PFSK-1 (cell line): ENCODE measurements around the gene TBCD.

Source experiments
- FOXP2 ChIP-seq: optimal IDR thresholded peaks from 2 replicates; pipeline ENCODE3; 2011; ENCODE audit warnings: borderline replicate concordance, control low read depth, inconsistent platforms; ENCODE audit not compliant: insufficient read depth; ENCODE audit errors: extremely low read length, extremely low read depth
- POLR2AphosphoS5 ChIP-seq: IDR thresholded peaks from 2 replicates; pipeline ENCODE4 v1.6.1; 2012; ENCODE audit warnings: low read depth, mild to moderate bottlenecking, control low read depth, low read length, moderate library complexity
- REST ChIP-seq, 2 experiments: IDR thresholded peaks; 2 replicates each; pipeline versions ENCODE4 v1.6.1 to v1.8.0; 2011 to 2012; ENCODE audit warnings: low read depth in 2 of 2, low read length in 2 of 2, control low read depth in 1 of 2, inconsistent platforms in 1 of 2, mild to moderate bottlenecking in 1 of 2, moderate library complexity in 1 of 2; ENCODE audit not compliant: insufficient read depth in 1 of 2
- SIN3A ChIP-seq: IDR thresholded peaks from 2 replicates; pipeline ENCODE4 v1.6.1; 2012; ENCODE audit warnings: mild to moderate bottlenecking, low read length, moderate library complexity, borderline replicate concordance; ENCODE audit not compliant: insufficient read depth
- TAF1 ChIP-seq: IDR thresholded peaks from 2 replicates; pipeline ENCODE4 v1.6.1; 2012; ENCODE audit warnings: low read length, control low read depth, borderline replicate concordance; ENCODE audit not compliant: insufficient read depth

GRCh38 chr17:82944990-82945389 lies 193.1 kb downstream of the TBCD start:
- no peak for TF ChIP-seq SIN3A
- no peak for TF ChIP-seq POLR2AphosphoS5
- no peak for TF ChIP-seq REST (IDR thresholded peaks at IDR 0.05; ENCODE audit: insufficient read depth in 1 of 2, low read depth in 2 of 2, low read length in 2 of 2)
- no peak for TF ChIP-seq TAF1
- no peak for TF ChIP-seq FOXP2
